RWPE2 (cell line): Measurements from ENCODE around the gene VASP.

Source experiments
- ATAC-seq: fragments of 200-7000 bp; cut with Tn5 transposase; 3 replicates; pipeline ENCODE4 v1.9.1; 2021; ENCODE audit warnings: low read depth
- DNase-seq: peaks from one replicate; pipeline ENCODE4 v3.0.0-alpha.2; 2020; ENCODE audit warnings: low spot score
- H3K27ac ChIP-seq: fragments of 450-650 bp; 2 replicates; pipeline ENCODE4 v1.5.1; 2017; ENCODE audit warnings: mild to moderate bottlenecking; ENCODE audit not compliant: poor library complexity, severe bottlenecking
- H3K27me3 ChIP-seq: fragments of 250-450 bp; sonication (Bioruptor Pico); 2 replicates; pipeline ENCODE4 v1.5.1; 2021; ENCODE audit warnings: mild to moderate bottlenecking, moderate library complexity; ENCODE audit not compliant: insufficient read depth, poor library complexity, severe bottlenecking
- H3K36me3 ChIP-seq: fragments of 250-450 bp; sonication (Bioruptor Pico); 2 replicates; pipeline ENCODE4 v1.5.1; 2020; ENCODE audit warnings: low read depth, mild to moderate bottlenecking, moderate library complexity
- H3K4me1 ChIP-seq: fragments of 250-450 bp; sonication (Bioruptor Pico); 2 replicates; pipeline ENCODE4 v1.5.1; 2021; ENCODE audit warnings: mild to moderate bottlenecking, moderate library complexity; ENCODE audit not compliant: insufficient read depth, poor library complexity, severe bottlenecking
- H3K4me3 ChIP-seq: fragments of 250-450 bp; sonication (Bioruptor Pico); 2 replicates; pipeline ENCODE4 v1.5.1; 2021; ENCODE audit warnings: mild to moderate bottlenecking, moderate library complexity; ENCODE audit not compliant: severe bottlenecking
- H3K9me3 ChIP-seq: fragments of 250-450 bp; sonication (Bioruptor Pico); 2 replicates; pipeline ENCODE4 v1.5.1; 2021; ENCODE audit warnings: mild to moderate bottlenecking, moderate library complexity; ENCODE audit not compliant: severe bottlenecking
- CTCF ChIP-seq: fragments of 450-650 bp; IDR thresholded peaks from one replicate; pipeline ENCODE4 v1.5.1; 2017; ENCODE audit warnings: mild to moderate bottlenecking, moderate library complexity; ENCODE audit not compliant: poor library complexity, severe bottlenecking

The VASP gene

GRCh38 chr19:45464274-45464673 is 43.0 kb upstream of the VASP start:
- Histone ChIP-seq H3K4me1 (no peaks in the 10 kb centered on the region), H3K4me3 (no peak overlapping the region), H3K36me3 (no peaks in the 10 kb centered on the region), H3K27ac (no peak overlapping the region), H3K27me3 (no peaks in the 10 kb centered on the region), H3K9me3 (no peaks in the 10 kb centered on the region)
- ATAC-seq: no peak
- DNase-seq: no peak
- TF ChIP-seq CTCF: no peak

- Histone ChIP-seq H3K4me1 (no peaks in the 10 kb centered on the region), H3K27me3 (no peaks in the 10 kb centered on the region), H3K36me3 (no peaks in the 10 kb centered on the region), H3K9me3 (no peaks in the 10 kb centered on the region), H3K4me3 (no peak overlapping the region), H3K27ac (no peak overlapping the region)
- ATAC-seq (no peak), DNase-seq (no peak)
- TF ChIP-seq CTCF: no peak
These were observed 42.3 kb upstream of the VASP start for GRCh38 chr19:45464852-45465441.

GRCh38 chr19:45467115-45467455 is 40.2 kb upstream of the VASP start:
- TF ChIP-seq CTCF: no peak
- H3K27ac ChIP-seq: no peak overlapping the region
- no peaks in the 10 kb centered on the region for H3K36me3 ChIP-seq
- H3K9me3 ChIP-seq: no peaks in the 10 kb centered on the region
- no peaks in the 10 kb centered on the region for H3K27me3 ChIP-seq
- ATAC-seq (no peak), DNase-seq (no peak)
- H3K4me3 ChIP-seq: peak overlapping the region; percentile 57
- peaks cover 4% of the 10 kb centered on the region for H3K4me1 ChIP-seq

- DNase-seq (peak; percentile 92), ATAC-seq (no peak)
- Histone ChIP-seq H3K27me3 (no peaks in the 10 kb centered on the region), H3K4me1 (peaks cover 4% of the 10 kb centered on the region), H3K27ac (peak within 1 kb of the TSS; percentile 55), H3K9me3 (no peaks in the 10 kb centered on the region), H3K4me3 (peak within 1 kb of the TSS; percentile 57), H3K36me3 (no peaks in the 10 kb centered on the region)
- TF ChIP-seq CTCF: no peak
These were observed 39.7 kb upstream of the VASP start, which contains the start of gene FOSB for GRCh38 chr19:45467456-45468158. Gene FOSB (plus strand): TSS chr19:45467996. CDS start chr19:45468587, 591 bp downstream.

GRCh38 chr19:45468159-45468651 is 39.1 kb upstream of the VASP start:
- peak overlapping the region; percentile 55 for H3K27ac ChIP-seq
- ATAC-seq (peak; percentile 15; the same call in 1 of the 3 replicates), DNase-seq (no peak)
- peak overlapping the region; percentile 57 for H3K4me3 ChIP-seq
- peak; percentile 13 for TF ChIP-seq CTCF
- no peaks in the 10 kb centered on the region for H3K27me3 ChIP-seq
- H3K4me1 ChIP-seq: peaks cover 4% of the 10 kb centered on the region
- no peaks in the 10 kb centered on the region for H3K36me3 ChIP-seq
- no peaks in the 10 kb centered on the region for H3K9me3 ChIP-seq
